ENCODE results near the gene CLSTN2.

DNA sequence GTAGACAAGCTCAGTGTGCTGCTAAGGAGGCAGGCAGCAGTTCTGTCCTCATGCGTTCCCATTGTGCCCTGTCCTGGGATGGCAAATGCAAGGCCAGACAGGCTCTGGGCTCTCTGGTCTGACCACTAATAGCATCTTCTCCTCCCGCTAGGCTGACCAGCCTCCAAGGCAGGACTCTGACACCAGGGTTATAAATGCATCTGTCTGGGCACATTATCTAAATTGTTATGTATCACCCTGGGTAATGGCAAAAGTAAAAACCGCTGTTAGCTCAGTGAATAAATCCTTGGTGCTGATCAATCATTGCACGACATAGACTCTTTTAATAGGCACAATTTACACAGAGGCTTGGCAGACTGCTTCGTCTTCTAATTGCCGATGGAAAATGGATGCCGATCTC lies 85.6 kb downstream of the CLSTN2 start:
- TF ChIP-seq REST (IDR thresholded peaks at IDR 0.05; ENCODE audit: insufficient read depth in 1 of 2, low read depth in 2 of 2, low read length in 2 of 2): no peak
- no peak for TF ChIP-seq SIN3A (IDR thresholded peaks at IDR 0.05; ENCODE audit: borderline replicate concordance, insufficient read depth, low read length)
- TF ChIP-seq TAF1 (IDR thresholded peaks at IDR 0.05; ENCODE audit: borderline replicate concordance, insufficient read depth, low read length): no peak
- no peak for TF ChIP-seq POLR2AphosphoS5 (IDR thresholded peaks at IDR 0.05; ENCODE audit: low read depth, low read length)
